ENCODE results near the gene BMPR1A.
"Not testable (repeated sequence)": the region's sequence is repeated elsewhere in the genome, so short reads cannot be mapped to it uniquely, and the experiment has no call there.

BMPR1A gene

GRCh38 chr10:86943316-86944030 lies 187.1 kb downstream of the BMPR1A start:
- DNase-seq, result no peak

- DNase-seq, result no peak
Observed at GRCh38 chr10:86944031-86944419, 187.6 kb downstream of the BMPR1A start.

- DNase-seq, result no peak
Observed at GRCh38 chr10:86944471-86944870, 188.1 kb downstream of the BMPR1A start.

- DNase-seq, result no peak
Observed at GRCh38 chr10:86944907-86945306, 188.5 kb downstream of the BMPR1A start.

GRCh38 chr10:86945361-86946212 lies 189.2 kb downstream of the BMPR1A start:
- no peak for DNase-seq

GRCh38 chr10:86946213-86947155 lies 190.1 kb downstream of the BMPR1A start:
- no peak for DNase-seq

GRCh38 chr10:86947806-86948205 lies 191.4 kb downstream of the BMPR1A start:
- not testable (repeated sequence) for DNase-seq

GRCh38 chr10:86950349-86950748 lies 193.9 kb downstream of the BMPR1A start:
- DNase-seq, result no peak

- DNase-seq, result no peak
Observed at GRCh38 chr10:86951184-86951761, 194.9 kb downstream of the BMPR1A start.

GRCh38 chr10:86952106-86952505 lies 195.7 kb downstream of the BMPR1A start:
- DNase-seq, result no peak

GRCh38 chr10:86952697-86953096 lies 196.3 kb downstream of the BMPR1A start:
- not testable (repeated sequence) for DNase-seq

- DNase-seq, result no peak
Observed at GRCh38 chr10:86953747-86954680, 197.6 kb downstream of the BMPR1A start.

GRCh38 chr10:86954681-86955500 lies 198.5 kb downstream of the BMPR1A start:
- DNase-seq, result no peak

GRCh38 chr10:86955501-86956194 lies 199.2 kb downstream of the BMPR1A start:
- DNase-seq, result no peak

- DNase-seq, result no peak
Observed at GRCh38 chr10:86956195-86956847, 199.9 kb downstream of the BMPR1A start.

GRCh38 chr10:86956848-86957448 lies 200.5 kb downstream of the BMPR1A start:
- no peak for DNase-seq

- DNase-seq, result no peak
Observed at GRCh38 chr10:86957471-86958115, 201.2 kb downstream of the BMPR1A start, which contains the start of gene MMRN2. TSS of gene MMRN2 (minus strand) at chr10:86957615. CDS start at chr10:86957541, 74 bp downstream.

All from SW 1271 (cell line).